HEK293 (cell line): ENCODE results near the gene TRIM24.

Source experiments
- CTCF ChIA-PET: fragments of 350-600 bp; formaldehyde crosslinking; extraction: SDS; loops from one replicate; lab custom pipeline; 2021; ENCODE audit warnings: antibody characterized with exemption; lab: Yijun Ruan, JAX
- POLR2A ChIA-PET: fragments of 300-600 bp; formaldehyde crosslinking; extraction: SDS; loops from one replicate; lab custom pipeline; 2020; ENCODE audit warnings: antibody characterized with exemption, inconsistent platforms; lab: Yijun Ruan, JAX
- H3K27ac ChIP-seq: fragments of 200-500 bp; sonication (Bioruptor generic); 2 replicates; pipeline ENCODE4 v1.5.1; 2014; ENCODE audit warnings: low read depth, low read length, control low read depth, inconsistent platforms; ENCODE audit errors: extremely low read depth
- H3K36me3 ChIP-seq, 2 experiments: fragments of 200-500 bp in 1 of 2; sonication (Bioruptor generic) in 1 of 2; 1 replicate in 1 of 2; 2 replicates in 1 of 2; pipeline ENCODE4 v1.5.1; 2014 to 2017; ENCODE audit warnings: inconsistent platforms in 2 of 2, low read length in 2 of 2; ENCODE audit not compliant: control insufficient read depth in 2 of 2, insufficient read depth in 1 of 2
- H3K4me1 ChIP-seq: fragments of 200-500 bp; sonication (Bioruptor generic); 2 replicates; pipeline ENCODE4 v1.5.1; 2014; ENCODE audit warnings: mild to moderate bottlenecking, low read length, inconsistent platforms; ENCODE audit not compliant: control insufficient read depth, insufficient read depth
- H3K4me3 ChIP-seq: 2 replicates; pipeline ENCODE4 v1.5.1; 2011; ENCODE audit warnings: low read depth, mild to moderate bottlenecking, control low read depth, low read length, moderate library complexity
- H3K9me3 ChIP-seq: fragments of 200-500 bp; sonication (Bioruptor generic); 2 replicates; pipeline ENCODE4 v1.5.1; 2014; ENCODE audit warnings: low read depth, low read length, inconsistent platforms; ENCODE audit not compliant: control insufficient read depth, insufficient read depth
- EGR2 ChIP-seq: fragments of 450-650 bp; formaldehyde crosslinking; IDR thresholded peaks from 2 replicates; pipeline ENCODE4 v1.5.1; 2016; ENCODE audit warnings: low read depth, missing biosample characterization, missing genetic modification characterization
- HIC1 ChIP-seq: fragments of 450-650 bp; formaldehyde crosslinking; IDR thresholded peaks from 2 replicates; pipeline ENCODE4 v1.5.1; 2016; ENCODE audit warnings: missing biosample characterization, missing genetic modification characterization
- IKZF3 ChIP-seq: fragments of 450-650 bp; IDR thresholded peaks from 2 replicates; pipeline ENCODE4 v1.5.0; 2018; ENCODE audit warnings: missing biosample characterization, mild to moderate bottlenecking, missing genetic modification characterization, moderate library complexity
- KLF8 ChIP-seq: fragments of 450-650 bp; formaldehyde crosslinking; IDR thresholded peaks from 2 replicates; pipeline ENCODE4 v1.5.1; 2016; ENCODE audit warnings: missing biosample characterization, missing genetic modification characterization
- OVOL3 ChIP-seq: fragments of 450-650 bp; formaldehyde crosslinking; IDR thresholded peaks from 2 replicates; pipeline ENCODE4 v1.5.1; 2016; ENCODE audit warnings: missing biosample characterization, missing genetic modification characterization
- REPIN1 ChIP-seq: fragments of 450-650 bp; formaldehyde crosslinking; IDR thresholded peaks from 2 replicates; pipeline ENCODE4 v1.5.1; 2017; ENCODE audit warnings: missing biosample characterization, missing genetic modification characterization, low read depth
- REST ChIP-seq: fragments of 450-650 bp; formaldehyde crosslinking; IDR thresholded peaks from 2 replicates; pipeline ENCODE4 v1.5.1; 2016; ENCODE audit warnings: missing biosample characterization, missing genetic modification characterization
- SP2 ChIP-seq: fragments of 450-650 bp; formaldehyde crosslinking; IDR thresholded peaks from 2 replicates; pipeline ENCODE4 v1.5.1; 2016; ENCODE audit warnings: missing biosample characterization, missing genetic modification characterization
- TRIM28 ChIP-seq: IDR thresholded peaks from 2 replicates; pipeline ENCODE4 v1.6.1; 2011; ENCODE audit warnings: low read length, control low read depth, borderline replicate concordance
- YY1 ChIP-seq: fragments of 450-650 bp; formaldehyde crosslinking; IDR thresholded peaks from 2 replicates; pipeline ENCODE4 v1.5.1; 2018; ENCODE audit warnings: missing biosample characterization, missing genetic modification characterization
- ZBTB1 ChIP-seq: fragments of 450-650 bp; formaldehyde crosslinking; IDR thresholded peaks from 2 replicates; pipeline ENCODE4 v1.5.1; 2016; ENCODE audit warnings: missing biosample characterization, missing genetic modification characterization
- ZBTB17 ChIP-seq: fragments of 450-650 bp; formaldehyde crosslinking; IDR thresholded peaks from 2 replicates; pipeline ENCODE4 v1.5.1; 2016; ENCODE audit warnings: missing biosample characterization, missing genetic modification characterization
- ZBTB26 ChIP-seq: fragments of 450-650 bp; formaldehyde crosslinking; optimal IDR thresholded peaks from 2 replicates; pipeline ENCODE3; 2016; ENCODE audit warnings: missing biosample characterization, mild to moderate bottlenecking, missing genetic modification characterization
- ZFP69B ChIP-seq: fragments of 450-650 bp; formaldehyde crosslinking; IDR thresholded peaks from 2 replicates; pipeline ENCODE4 v1.5.1; 2016; ENCODE audit warnings: missing biosample characterization, missing genetic modification characterization
- ZNF138 ChIP-seq: fragments of 450-650 bp; formaldehyde crosslinking; IDR thresholded peaks from 2 replicates; pipeline ENCODE4 v1.5.1; 2016; ENCODE audit warnings: missing biosample characterization, missing genetic modification characterization, borderline replicate concordance
- ZNF214 ChIP-seq: fragments of 450-650 bp; formaldehyde crosslinking; IDR thresholded peaks from 2 replicates; pipeline ENCODE4 v1.5.1; 2017; ENCODE audit warnings: missing biosample characterization, mild to moderate bottlenecking, missing genetic modification characterization, borderline replicate concordance
- ZNF239 ChIP-seq: fragments of 450-650 bp; formaldehyde crosslinking; IDR thresholded peaks from 2 replicates; pipeline ENCODE4 v1.5.1; 2016; ENCODE audit warnings: missing biosample characterization, missing genetic modification characterization
- ZNF24 ChIP-seq: fragments of 450-650 bp; formaldehyde crosslinking; IDR thresholded peaks from 2 replicates; pipeline ENCODE4 v1.5.1; 2016; ENCODE audit warnings: missing biosample characterization, missing genetic modification characterization
- ZNF324 ChIP-seq: fragments of 450-650 bp; formaldehyde crosslinking; IDR thresholded peaks from 2 replicates; pipeline ENCODE4 v1.5.1; 2016; ENCODE audit warnings: missing biosample characterization, missing genetic modification characterization
- ZNF426 ChIP-seq: fragments of 450-650 bp; formaldehyde crosslinking; IDR thresholded peaks from 2 replicates; pipeline ENCODE4 v1.5.1; 2017; ENCODE audit warnings: missing biosample characterization, missing genetic modification characterization, mild to moderate bottlenecking, inconsistent platforms, moderate library complexity
- ZNF530 ChIP-seq: fragments of 450-650 bp; formaldehyde crosslinking; IDR thresholded peaks from 2 replicates; pipeline ENCODE4 v1.5.1; 2016; ENCODE audit warnings: low read depth, missing biosample characterization, missing genetic modification characterization
- ZNF571 ChIP-seq: fragments of 450-650 bp; formaldehyde crosslinking; IDR thresholded peaks from 2 replicates; pipeline ENCODE4 v1.5.0; 2017; ENCODE audit warnings: missing biosample characterization, missing genetic modification characterization
- ZNF580 ChIP-seq: fragments of 450-650 bp; formaldehyde crosslinking; IDR thresholded peaks from 2 replicates; pipeline ENCODE4 v1.5.1; 2016; ENCODE audit warnings: missing biosample characterization, missing genetic modification characterization

The TRIM24 gene

GRCh38 chr7:138477081-138477578 lies 17.1 kb downstream of the TRIM24 start:
- no peak for TF ChIP-seq REPIN1
- no peak for TF ChIP-seq ZNF571 (tag by site-specific recombination)
- TF ChIP-seq ZNF530 (tag by site-specific recombination), result no peak
- no peak for TF ChIP-seq ZFP69B (tag by site-specific recombination)
- TF ChIP-seq EGR2 (tag by site-specific recombination), result no peak
- no peak for TF ChIP-seq ZNF324
- no peak for TF ChIP-seq ZBTB17 (tag by site-specific recombination)
- no peak for TF ChIP-seq ZBTB26 (tag by site-specific recombination)
- TF ChIP-seq IKZF3 (tag by site-specific recombination), result no peak
- no peak for TF ChIP-seq TRIM28
- TF ChIP-seq ZNF214 (tag by site-specific recombination), result no peak
- TF ChIP-seq ZNF239 (tag by site-specific recombination), result no peak
- TF ChIP-seq ZNF426, result no peak
- no peak for TF ChIP-seq ZBTB1 (tag by site-specific recombination)
- TF ChIP-seq YY1 (tag by site-specific recombination), result no peak
- no peak for TF ChIP-seq SP2 (tag by site-specific recombination)
- no peak for TF ChIP-seq HIC1 (tag by site-specific recombination)
- H3K27ac ChIP-seq, result no peak overlapping the region
- CTCF ChIA-PET, result no interaction called here
- H3K4me1 ChIP-seq, result 0 out of 2 replicates have a peak, but pooled peaks cover 2% of the 10 kb centered on the region
- H3K9me3 ChIP-seq, result no peaks in the 10 kb centered on the region
- H3K36me3 ChIP-seq, result no peaks in the 10 kb centered on the region
- POLR2A ChIA-PET, result no interaction called here
- no peak overlapping the region for H3K4me3 ChIP-seq

GRCh38 chr7:138477581-138477980 lies 17.5 kb downstream of the TRIM24 start:
- CTCF ChIA-PET, result no interaction called here
- no peak overlapping the region for H3K27ac ChIP-seq

More at GRCh38 chr7:138477581-138477980, 17.5 kb downstream of the TRIM24 start:
- TF ChIP-seq ZNF138 (tag by site-specific recombination) (no peak), OVOL3 (tag by site-specific recombination) (no peak), SP2 (tag by site-specific recombination) (no peak), REST (tag by site-specific recombination) (no peak), ZNF24 (tag by site-specific recombination) (no peak), KLF8 (tag by site-specific recombination) (no peak), ZNF580 (no peak)
- H3K36me3 ChIP-seq, result no peaks in the 10 kb centered on the region
- no peaks in the 10 kb centered on the region for H3K9me3 ChIP-seq
- 0 out of 2 replicates have a peak, but pooled peaks cover 2% of the 10 kb centered on the region for H3K4me1 ChIP-seq
- H3K4me3 ChIP-seq, result no peak overlapping the region
- POLR2A ChIA-PET, result no interaction called here
